NCI-H1436 (cell line): ENCODE results near the gene MRPL17.

Source experiments
- DNase-seq: peaks from one replicate; lab custom pipeline; 2025; lab: John Stamatoyannopoulos, UW

Gene MRPL17

GRCh38 chr11:6654281-6655019, 28.7 kb downstream of the MRPL17 start:
- no peak for DNase-seq

- DNase-seq = no peak
Observed at GRCh38 chr11:6653656-6654055, 29.5 kb downstream of the MRPL17 start.

GRCh38 chr11:6653097-6653496, 30.0 kb downstream of the MRPL17 start:
- no peak for DNase-seq

DNA sequence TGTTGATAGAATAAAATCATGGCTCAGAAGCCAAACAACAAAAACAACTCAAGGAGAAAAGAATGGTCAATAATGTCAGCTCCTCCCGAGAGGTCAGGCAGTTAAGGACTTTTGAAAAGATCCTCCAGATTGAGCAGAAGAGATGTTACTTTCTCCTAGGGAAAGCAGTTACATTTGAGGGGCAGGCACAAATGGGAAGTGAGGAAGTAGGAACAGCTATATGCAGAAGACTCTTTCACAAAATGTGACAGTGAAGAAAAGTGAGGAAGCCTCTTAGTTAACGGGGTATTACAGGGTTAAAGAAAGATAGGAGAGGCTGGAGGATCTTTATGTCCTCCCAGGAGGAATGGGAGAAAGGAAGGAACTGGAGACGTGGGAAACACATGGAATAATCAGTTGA, 31.0 kb downstream of the MRPL17 start:
- no peak for DNase-seq

DNA sequence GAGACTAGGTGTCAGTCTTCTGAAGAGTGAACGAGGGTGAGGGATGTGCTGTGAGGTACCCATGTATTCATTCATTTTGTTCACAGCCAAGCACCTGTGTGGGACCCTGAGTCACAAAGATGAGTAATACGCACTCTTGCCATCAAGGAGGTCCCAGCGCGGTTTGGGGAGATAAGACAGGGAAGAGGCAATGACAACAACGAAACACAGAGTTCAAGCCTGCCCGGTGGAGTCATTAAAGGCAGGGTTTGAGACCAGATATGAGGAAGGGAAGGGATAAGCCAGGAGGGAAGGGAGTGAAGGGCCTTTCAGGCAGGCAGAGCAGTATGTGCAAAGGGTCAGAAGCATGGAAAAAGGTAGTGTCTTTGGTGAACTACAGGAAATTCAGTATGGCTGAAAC, 32.2 kb downstream of the MRPL17 start:
- DNase-seq = no peak

- no peak for DNase-seq
Observed at GRCh38 chr11:6650104-6650503, 33.0 kb downstream of the MRPL17 start.

DNA sequence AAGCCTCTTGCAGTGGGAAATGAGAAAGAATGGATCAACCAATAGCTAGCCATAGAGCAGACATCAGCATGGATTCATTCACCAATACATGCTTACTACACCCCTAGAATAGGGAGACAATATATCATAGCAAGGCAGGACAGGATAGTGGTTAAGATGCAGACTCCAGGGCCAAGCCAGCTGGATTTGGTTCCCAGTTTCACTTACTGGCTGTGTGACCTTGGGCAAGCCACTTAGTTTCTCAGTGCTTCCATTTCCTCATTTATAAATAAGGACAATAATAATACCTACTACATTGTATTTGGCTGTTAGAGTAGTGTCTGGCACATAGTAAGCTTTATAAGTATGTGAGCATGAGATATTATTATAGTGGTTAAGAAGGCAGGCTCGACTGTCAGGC, 34.6 kb downstream of the MRPL17 start:
- DNase-seq = no peak

DNA sequence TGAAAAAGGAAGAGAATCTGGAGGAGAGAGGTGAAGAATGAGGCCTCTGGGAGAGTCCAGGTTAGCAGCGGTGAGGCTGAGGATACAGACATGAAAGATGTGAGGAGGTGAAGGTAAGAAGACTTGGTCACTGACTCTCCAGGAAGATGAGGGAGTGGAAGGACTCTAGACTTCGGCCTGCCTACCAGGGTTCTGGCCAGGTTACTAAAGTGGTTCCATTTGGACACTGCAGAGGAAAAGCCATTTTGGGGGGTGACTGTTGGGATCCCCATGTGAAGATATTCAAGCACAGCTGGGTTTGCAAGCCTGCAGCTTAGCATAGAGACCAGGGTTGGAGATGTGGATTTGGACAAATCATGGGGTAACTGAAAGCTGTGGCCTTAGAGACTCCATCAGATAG, 35.3 kb downstream of the MRPL17 start:
- no peak for DNase-seq

DNA sequence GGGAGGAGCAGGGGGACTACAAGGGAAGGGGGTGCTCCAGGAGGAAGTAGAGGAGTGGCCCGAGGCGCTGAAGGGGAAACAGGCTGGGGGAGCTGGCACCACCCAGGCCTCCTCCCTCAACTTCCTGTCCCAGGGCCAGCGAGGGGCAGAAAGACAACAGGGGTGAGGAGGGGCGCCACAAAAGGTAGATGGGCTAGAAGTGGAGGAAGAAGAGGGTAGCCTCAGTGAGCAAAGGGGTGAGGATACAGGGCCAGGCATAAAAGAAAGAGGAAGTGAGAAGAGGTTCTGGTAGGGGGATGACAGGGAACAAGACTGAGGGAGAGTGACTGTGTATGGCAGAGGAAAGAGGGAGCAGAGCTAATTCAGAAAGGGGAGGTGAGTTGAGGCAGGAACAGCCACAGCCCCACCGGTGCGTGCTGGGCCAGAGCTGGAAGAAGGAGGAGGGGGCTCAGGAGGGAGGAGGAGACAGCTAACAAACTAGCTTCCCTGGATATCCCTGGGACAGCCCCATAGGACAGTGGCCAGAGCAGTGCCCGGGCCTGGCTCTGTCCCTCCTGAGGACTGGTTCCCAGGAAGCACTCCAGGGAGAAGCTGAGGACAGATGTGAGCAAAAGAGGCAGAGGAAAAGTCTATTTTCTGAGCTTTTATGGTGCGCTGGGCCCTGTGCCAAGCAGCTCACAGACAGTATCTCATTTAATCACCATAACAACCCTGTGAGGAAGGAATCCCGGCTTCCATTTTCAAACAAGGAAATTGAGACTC, 36.0 kb downstream of the MRPL17 start:
- no peak for DNase-seq

DNA sequence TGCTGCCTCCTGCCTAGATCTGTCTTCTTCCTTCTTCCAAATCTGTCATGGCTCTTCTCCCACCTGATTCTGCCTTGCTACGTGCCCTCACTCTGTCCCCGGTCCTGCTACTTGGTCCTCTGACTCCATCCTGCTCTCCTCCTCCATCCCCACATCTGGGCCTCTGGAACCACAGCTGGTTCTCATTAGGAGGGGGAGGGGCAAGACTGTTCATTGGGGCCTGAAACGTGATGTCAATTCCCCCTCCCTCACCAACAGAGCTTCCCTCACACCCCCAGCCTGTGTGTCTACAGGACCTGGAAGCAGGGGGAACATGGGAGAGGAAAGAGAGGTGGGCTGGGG, 36.6 kb downstream of the MRPL17 start:
- no peak for DNase-seq

- DNase-seq = no peak
Observed at GRCh38 chr11:6646071-6646470, 37.1 kb downstream of the MRPL17 start.

- no peak for DNase-seq
Observed at GRCh38 chr11:6642957-6643356, 40.2 kb downstream of the MRPL17 start.

GRCh38 chr11:6640985-6641701, 42.0 kb downstream of the MRPL17 start:
- no peak for DNase-seq

GRCh38 chr11:6640036-6640984, 42.8 kb downstream of the MRPL17 start:
- no peak for DNase-seq

GRCh38 chr11:6638429-6638828, 44.7 kb downstream of the MRPL17 start:
- DNase-seq = no peak

DNA sequence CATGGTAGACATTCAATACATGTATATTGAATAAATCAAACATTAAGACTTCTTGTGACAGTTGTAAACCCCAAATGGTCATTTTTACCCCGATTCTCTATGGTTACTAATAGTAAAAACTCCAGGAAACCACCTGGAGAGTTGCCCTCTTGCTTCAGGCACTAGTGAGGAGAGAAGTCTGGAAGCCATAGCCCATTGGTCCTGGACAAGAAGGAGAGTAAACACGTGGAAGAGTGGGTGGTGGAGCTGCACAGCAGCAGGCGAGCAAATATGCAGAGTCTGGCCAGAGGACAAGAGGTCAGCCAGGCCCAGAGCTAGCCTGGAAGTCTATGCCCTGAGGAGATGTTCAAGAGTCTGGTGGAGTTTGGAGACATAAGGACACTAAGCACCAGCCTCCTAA, 45.3 kb downstream of the MRPL17 start:
- DNase-seq = no peak

DNA sequence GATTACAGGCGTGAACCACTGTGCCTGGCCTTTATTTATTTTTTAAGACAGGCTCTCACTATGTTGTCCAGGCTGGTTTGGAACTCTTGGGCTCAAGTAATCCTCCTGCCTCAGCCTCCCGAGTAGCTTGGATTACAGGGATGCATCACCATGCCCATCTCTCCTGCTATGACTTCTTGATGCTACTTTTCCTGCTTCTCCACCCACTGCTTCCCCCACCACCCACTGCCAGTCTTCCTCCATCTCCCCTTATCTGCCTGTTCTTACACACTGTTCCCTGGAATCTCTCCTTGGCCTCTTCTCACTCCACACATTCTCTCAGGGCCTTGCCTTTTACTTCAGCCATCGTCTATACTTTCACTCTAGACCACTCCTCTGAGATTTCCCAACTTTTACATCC, 46.7 kb downstream of the MRPL17 start:
- DNase-seq = no peak

- no peak for DNase-seq
Observed at GRCh38 chr11:6635082-6635932, 47.8 kb downstream of the MRPL17 start.

- no peak for DNase-seq
Observed at GRCh38 chr11:6634534-6634933, 48.6 kb downstream of the MRPL17 start.

DNA sequence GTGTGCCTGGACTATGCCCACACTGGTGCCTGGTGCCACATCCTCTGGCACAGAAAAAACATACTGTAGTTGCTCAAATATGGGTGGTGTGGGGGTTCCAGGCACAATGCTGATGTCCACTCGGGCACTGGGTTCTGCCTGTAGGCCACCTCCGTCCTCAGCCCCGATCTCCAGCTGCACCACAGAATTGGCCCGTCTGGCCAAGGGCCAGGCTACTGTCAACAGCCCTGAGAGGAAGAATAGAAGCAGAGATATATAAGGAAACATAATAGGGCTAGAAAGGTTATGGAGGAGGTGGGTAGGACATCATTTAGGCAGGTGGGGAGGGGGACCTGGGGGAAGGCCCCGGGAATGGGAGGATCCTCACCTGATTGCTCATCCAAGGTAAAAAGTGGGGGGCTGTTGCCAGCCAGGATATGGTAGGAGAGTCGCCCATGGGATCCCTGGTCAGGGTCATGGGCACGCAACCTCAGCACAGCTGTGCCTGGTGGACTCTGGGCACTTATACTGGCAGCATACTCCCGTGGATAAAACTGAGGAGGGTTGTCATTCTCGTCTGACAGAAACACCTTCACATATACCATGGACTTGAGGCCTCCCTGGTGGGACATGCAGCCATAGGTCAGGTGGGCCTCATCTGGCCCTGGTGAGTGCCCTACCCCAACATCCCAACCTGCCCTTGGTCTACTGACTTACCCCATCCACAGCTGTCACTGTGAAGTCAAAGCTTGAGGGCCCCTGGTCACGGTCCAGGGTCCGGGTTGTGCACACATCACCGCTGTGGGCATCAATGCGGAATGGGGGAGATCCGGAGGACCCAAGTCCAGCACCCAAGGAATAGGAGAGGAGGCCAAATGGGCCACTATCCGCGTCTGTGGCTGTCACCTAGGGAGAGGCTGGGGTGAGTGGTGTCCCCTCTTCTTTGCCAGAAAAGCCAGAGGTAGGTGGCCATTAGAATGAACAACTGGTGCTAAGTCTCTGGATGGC, 49.4 kb downstream of the MRPL17 start:
- DNase-seq = no peak
